Activated CD4-positive, alpha-beta T cell treated with anti-CD3 and anti-CD28 coated beads, Interleukin-2, amount 50 U/mL, for 4 hours (primary cell): ENCODE results near the gene NOL8.

Experiments used
- DNase-seq, 2 experiments: peaks; one replicate each; pipeline ENCODE4 v3.0.0-alpha.2; 2020

The NOL8 gene

DNA sequence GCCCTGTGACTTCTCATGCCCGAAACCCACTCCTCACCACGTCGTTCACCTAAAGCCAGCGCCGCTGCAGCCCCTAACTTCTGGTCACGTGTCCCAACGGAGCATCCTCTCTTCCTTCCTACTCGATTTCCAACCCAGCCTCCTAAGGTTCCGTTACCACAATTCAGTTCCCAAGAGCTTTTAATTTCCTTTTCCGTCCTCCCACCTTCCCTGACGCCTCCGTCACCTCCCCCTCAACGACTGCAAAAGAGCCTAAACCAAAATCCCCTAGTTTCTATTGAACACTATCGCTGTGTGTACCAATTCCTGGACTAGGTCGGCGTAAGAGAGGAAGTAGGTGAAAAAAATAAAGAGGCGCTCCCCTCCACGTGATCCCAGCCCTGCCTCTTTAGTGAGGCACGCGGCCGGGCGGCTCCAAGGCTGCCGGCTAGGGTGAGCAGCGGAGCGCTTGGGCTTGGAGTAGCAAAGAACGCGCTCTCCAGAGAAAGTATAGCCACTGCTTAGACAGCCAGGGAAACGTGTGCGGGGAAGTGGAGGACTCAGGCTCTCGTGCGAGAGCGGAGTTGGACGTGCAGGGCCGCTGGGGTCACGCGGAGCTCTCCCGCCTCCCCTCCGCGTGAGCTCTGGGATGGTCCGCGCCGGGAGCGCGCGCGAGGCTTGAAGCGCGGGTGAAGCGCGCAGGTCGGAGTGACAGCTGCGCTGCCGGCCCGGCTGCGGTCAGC is at the start of gene NOL8, which contains the start of gene CENPP:
NOL8 (minus strand) TSS at position 82 of the 722 bp plus-strand sequence. CDS start 1,189 bp downstream, outside the sequence.
CENPP (plus strand) TSS at position 685 of the 722 bp plus-strand sequence.
- DNase-seq: peak; percentile 76 to 79

GRCh38 chr9:92373167-92373566 is 48.0 kb upstream of the NOL8 start:
- no peak for DNase-seq

DNA sequence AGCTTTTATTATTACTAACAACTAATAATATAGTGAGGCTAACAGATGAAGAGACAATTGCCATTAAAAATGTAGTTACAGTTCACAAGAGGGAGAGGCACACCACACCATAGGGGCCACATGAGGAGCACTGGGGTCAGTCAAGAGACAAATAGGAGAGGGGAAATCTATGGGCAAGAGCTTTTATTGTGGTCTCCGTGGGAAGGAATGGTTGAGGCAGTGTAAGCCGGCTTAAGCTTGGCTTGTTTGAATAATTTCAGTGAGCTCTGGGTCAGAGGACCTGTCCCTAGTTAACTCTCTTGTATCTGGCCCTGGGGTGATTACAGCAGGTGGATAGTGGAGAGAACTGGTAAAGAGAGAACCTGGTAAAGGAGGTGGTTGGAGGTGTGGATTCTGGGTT is 43.9 kb upstream of the NOL8 start:
- DNase-seq: no peak

DNA sequence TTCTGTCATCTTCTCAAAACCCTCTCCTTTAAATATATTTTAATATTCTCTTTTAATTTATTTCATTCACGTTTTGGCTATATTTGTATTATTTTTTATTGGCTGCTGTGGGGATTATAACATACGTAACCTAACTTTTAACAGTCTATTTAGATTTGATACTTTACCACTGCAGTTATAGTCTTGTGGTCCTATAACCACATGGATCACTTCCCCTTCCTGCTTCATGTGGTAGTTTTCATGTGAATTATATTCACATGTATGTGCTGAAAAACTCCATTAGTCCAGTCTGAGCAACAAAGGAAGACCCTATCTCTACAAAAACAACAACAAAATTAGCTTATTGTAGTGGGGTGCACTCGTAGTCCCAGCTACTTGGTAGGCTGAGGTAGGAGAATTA is 34.9 kb upstream of the NOL8 start:
- DNase-seq: no peak

GRCh38 chr9:92359394-92359995 is 34.3 kb upstream of the NOL8 start:
- no peak for DNase-seq

- no peak for DNase-seq
These were observed 27.9 kb upstream of the NOL8 start for GRCh38 chr9:92353051-92353450.

- no peak for DNase-seq
These were observed 25.6 kb upstream of the NOL8 start for GRCh38 chr9:92350740-92351133.

DNA sequence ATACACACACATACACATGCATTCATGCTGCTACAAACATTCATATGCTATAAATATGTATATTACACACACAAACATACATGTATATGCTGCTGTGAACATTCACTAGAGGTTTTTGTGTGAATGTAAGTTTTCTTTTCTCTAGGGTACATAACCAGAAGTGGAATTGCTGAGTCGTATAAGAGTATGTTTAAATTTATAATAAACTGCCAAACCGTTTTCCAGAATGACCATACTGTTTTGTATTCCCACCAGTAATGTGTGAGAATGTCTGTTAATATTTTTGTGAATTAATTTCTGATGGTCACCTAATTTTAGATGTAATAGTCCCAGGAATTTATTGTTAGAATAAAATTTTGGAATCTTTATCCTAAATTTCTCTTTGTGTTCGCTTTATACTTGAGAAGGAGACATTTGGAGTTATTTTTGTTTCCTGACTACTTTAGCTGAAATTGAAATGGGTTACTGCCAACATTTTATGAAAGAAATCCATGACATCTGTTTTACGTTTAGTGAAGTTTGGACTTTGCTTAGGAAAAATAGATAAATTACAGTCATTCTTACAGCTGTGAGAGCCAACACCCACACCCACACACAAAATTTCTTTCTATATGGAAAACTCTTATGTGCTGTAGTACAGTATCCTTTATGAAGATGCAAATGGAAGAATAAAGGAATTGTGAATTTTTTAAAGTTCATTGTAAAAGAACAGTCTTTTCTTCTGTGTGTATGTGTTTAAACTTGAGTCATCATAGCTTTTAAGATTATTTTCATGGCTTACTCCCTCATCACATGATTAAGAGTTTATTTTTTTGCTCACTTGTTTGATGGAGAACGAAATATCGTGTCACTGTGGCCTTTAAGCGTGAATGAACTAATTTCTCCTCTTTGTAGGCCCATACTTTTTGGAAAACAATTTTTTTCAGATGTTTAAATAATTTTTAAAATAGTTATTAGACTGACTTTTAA is 24.9 kb upstream of the NOL8 start:
- DNase-seq: no peak

- DNase-seq: no peak
These were observed 20.4 kb upstream of the NOL8 start for GRCh38 chr9:92345582-92345981.

DNA sequence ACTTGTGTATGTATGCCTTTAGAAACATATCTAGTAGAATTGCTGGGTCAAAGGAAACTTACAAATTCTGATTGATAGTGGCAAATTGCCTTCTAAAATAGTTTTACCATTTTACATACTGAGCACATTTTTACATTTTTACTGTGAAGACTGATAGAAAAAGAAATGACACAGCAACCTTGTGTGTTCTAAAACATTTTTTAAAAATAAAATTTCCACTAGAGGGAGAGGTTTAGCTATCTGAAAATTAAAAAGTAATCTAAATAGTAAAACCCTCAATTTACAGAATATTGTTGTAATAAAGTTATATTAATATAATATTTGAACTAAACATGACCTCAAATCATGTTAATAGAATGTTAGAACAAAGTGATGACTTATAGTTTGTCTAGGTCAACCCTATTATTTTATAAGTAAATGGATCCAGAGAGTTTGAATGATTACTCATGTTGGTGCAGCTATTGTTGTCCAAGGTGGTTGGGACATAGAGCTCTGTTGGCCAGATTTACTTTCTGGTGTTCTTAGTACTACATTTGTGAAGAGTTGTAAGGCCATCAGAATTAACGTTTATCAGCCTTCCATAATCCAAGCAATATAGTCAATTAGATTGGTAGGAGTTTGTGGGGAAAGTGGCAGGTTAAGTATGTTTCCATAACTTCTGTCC is 17.8 kb upstream of the NOL8 start:
- DNase-seq: no peak

DNA sequence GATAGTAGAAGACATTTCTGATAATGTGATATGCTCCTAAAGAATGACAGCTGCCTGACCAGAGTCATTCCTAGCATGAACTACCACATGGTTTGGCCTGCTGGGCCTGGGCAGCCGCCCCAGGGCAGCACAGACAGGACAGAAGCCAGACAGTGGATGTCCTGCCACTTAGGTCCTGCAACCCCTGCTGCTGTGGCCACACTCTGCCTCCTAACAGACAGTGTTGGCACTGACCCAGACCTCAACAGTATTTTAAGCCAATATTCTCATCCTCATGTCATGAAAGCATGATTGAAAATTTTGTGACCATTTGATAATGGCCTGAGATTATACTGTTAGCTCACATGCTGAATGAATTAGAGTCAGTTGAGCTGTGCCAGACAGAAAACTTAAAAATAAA is 16.4 kb upstream of the NOL8 start:
- no peak for DNase-seq

GRCh38 chr9:92333282-92333634 is 8.1 kb upstream of the NOL8 start:
- DNase-seq: no peak

- no peak for DNase-seq
These were observed 7.6 kb upstream of the NOL8 start for GRCh38 chr9:92332577-92333281.

- DNase-seq: no peak
These were observed 3.1 kb upstream of the NOL8 start for GRCh38 chr9:92328225-92328624.

GRCh38 chr9:92327283-92327850 is 2.2 kb upstream of the NOL8 start:
- DNase-seq: no peak

DNA sequence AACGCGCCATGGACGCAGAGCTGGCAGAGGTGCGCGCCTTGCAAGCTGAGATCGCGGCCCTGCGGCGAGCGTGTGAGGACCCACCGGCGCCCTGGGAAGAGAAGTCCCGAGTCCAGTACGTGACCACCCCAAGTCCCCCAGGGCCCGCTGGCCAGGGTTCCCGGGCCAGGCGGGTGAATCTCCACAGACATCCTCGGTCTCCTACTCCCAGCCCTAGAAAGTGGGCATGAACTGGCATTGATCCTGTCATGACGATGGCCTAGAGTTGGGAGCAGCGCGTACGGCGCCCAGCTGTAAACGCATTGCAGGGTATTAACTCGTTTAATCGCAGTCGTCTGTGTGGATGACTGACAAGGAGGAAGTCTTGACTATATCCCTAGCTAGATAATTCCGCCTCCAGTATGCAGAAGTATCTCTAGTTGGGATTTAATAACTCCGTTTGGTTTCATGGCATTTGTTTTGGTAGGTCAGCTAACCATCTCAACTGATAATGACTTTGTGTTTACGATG is 896 bp upstream of the NOL8 start:
- no peak for DNase-seq

DNA sequence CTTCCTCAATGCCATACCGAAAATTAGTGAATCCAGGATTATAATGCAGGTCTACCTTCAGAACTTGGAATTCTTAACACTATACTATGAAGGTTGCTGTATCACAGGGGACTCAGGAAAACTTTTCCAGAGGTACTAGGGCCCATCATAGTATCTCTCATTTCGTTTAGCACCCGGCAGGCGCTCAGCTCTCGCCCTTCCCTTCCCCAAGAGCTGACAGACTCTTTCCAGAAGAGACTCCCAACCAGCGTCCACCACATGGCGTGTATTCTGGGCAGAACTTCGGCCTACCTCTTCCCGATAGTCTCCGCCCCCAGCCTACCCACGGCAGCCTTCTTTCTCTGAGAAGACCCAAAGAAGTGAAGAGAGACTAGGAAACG is 271 bp downstream of the NOL8 start:
- no peak for DNase-seq

DNA sequence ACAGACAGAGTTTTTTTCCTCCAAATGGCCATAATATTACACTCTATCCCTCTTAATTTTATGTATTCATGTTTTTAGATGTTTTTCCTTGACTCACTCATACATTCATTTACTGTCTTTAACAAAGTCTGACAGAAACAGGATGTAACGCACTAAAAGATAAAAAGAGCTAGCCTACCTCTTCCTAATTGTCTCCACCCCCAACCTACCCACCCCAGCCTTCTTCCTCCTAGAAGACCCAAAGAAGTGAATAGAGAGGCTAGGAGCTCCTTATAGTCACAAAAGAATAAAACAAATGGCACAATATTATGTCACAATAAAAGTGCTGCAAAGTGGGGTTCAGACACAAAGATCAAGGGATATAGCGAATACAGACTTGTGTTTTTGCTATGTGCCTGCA is 719 bp downstream of the NOL8 start:
- DNase-seq: peak in 1 of 2 experiments; percentile 3

GRCh38 chr9:92315456-92315855 is 9.7 kb downstream of the NOL8 start:
- no peak for DNase-seq

- no peak for DNase-seq
These were observed 11.5 kb downstream of the NOL8 start for GRCh38 chr9:92313624-92314012.

DNA sequence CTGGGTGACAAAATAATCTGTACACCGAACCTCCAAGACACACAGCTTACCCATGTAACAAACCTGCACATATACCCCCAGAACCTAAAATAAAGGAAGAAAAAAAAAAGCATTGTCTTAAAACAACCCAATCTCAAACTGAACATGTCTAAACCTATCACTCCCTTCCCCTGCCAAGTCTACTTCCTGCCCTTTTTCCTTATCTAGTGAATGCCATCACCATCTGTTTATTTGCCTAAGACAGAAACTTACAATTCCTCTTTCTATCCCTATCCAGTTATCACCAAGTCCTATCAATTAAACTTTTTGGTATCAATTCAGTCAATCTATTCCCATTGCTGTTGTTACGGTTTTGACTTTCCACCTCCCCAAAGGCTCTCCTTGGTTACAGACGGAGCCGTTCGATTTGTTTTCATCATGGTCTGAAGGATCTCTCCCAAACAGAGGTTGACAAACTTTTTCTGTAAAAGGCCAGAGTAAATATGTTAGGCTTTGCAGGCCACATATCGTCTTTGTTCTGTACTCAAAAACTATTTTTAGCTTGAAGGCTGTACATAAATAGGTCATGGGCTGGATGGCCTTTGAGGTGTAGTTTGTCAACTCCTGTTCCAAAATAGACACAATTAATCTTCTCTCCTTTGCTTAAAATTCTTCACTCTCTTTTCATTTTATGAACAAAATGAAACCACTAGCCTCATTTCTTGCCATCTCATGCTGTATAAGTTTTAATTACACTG is 12.1 kb downstream of the NOL8 start:
- no peak for DNase-seq
